MCF 10A (cell line): ENCODE measurements around the gene DOCK9. TPM values are rescaled to one million over a fixed set of nuclear protein-coding genes. Genes with fewer than 3 reads are reported as not detected.

Experiments
- BruUV-seq: library from RNA; stranded (reverse); fragments of 400-500 nt; replicated peaks from 2 replicates; lab custom pipeline; 2021; lab: Mats Ljungman, UMichigan
- CTCF ChIA-PET: fragments of 300-600 bp; sonication (Branson Sonifier 250); formaldehyde crosslinking; extraction: SDS; loops from one replicate; lab custom pipeline; 2021; ENCODE audit warnings: antibody characterized with exemption, inconsistent platforms; lab: Yijun Ruan, JAX
- POLR2A ChIA-PET: fragments of 300-600, 350-650 bp; sonication (Branson Sonifier 250); formaldehyde crosslinking; extraction: SDS; loops from one replicate; lab custom pipeline; 2020; ENCODE audit warnings: antibody characterized with exemption, inconsistent platforms; lab: Yijun Ruan, JAX
- DNase-seq: peaks from one replicate; pipeline ENCODE4 v3.0.0-alpha.2; 2018; ENCODE audit not compliant: unreplicated experiment
- H3K27ac Mint-ChIP-seq: one replicate; pipeline ENCODE4 v1.8.0; 2022; ENCODE audit warnings: mild to moderate bottlenecking, low read depth, mixed read lengths; ENCODE audit not compliant: unreplicated experiment
- H3K27me3 Mint-ChIP-seq: one replicate; pipeline ENCODE4 v1.8.0; 2022; ENCODE audit warnings: mixed read lengths; ENCODE audit not compliant: insufficient read depth, unreplicated experiment
- H3K36me3 Mint-ChIP-seq: one replicate; pipeline ENCODE4 v1.8.0; 2022; ENCODE audit warnings: mild to moderate bottlenecking, moderate library complexity, mixed read lengths; ENCODE audit not compliant: insufficient read depth, unreplicated experiment
- H3K4me1 Mint-ChIP-seq: one replicate; pipeline ENCODE4 v1.8.0; 2022; ENCODE audit warnings: mixed read lengths; ENCODE audit not compliant: insufficient read depth, unreplicated experiment
- H3K4me3 Mint-ChIP-seq: one replicate; pipeline ENCODE4 v1.8.0; 2022; ENCODE audit warnings: mild to moderate bottlenecking, moderate library complexity, mixed read lengths; ENCODE audit not compliant: unreplicated experiment
- H3K9me3 Mint-ChIP-seq: one replicate; pipeline ENCODE4 v1.8.0; 2022; ENCODE audit warnings: mixed read lengths; ENCODE audit not compliant: unreplicated experiment
- intact Hi-C: fragments of 100-400 bp; cut with micrococcal nuclease; formaldehyde crosslinking; loops from 2 replicates; pipeline ENCODE4 v1.14.1; 2022
- total RNA-seq: library from RNA; stranded (reverse); gene quantifications from 2 replicates; pipeline ENCODE4 v1.2.3, GENCODE V29; 2022
- TF ChIP-seq, protein P1 (sequence below): fragments of 200-600 bp; IDR thresholded peaks from one replicate; pipeline ENCODE4 v1.8.0; 2022; ENCODE audit warnings: antibody characterized with exemption, mild to moderate bottlenecking; ENCODE audit not compliant: unreplicated experiment

Gene DOCK9
- total RNA-seq, 1 experiment from 2014 or later, result 77.0 TPM

DNA sequence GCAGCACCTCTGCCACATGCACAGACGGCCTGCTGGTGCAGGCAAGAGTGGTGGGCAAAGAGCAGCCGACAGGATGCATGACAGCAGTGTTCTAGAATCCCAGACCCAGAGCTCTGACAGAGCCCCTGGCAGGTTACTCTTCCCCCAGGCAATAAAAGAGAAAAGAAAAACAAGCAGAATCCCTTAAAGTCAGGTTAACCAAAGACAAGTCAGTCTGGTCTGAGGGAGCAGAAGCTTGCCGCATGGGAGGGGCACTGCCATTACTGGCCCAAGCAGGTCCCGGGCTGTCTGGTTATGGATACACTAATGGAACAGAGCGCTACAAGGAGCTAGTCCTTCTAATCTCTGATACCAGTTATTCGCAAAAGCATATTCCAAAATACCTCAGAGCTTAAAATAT is 36.1 kb upstream of the DOCK9 start:
- Mint-ChIP-seq H3K27me3 (no peaks in the 10 kb centered on the region), H3K4me1 (peaks cover 41% of the 10 kb centered on the region), H3K4me3 (no peak overlapping the region), H3K27ac (no peak overlapping the region), H3K36me3 (no peaks in the 10 kb centered on the region), H3K9me3 (no peaks in the 10 kb centered on the region)
- intact Hi-C loops, result no loop called here
- ChIA-PET CTCF (no interaction called here), POLR2A (interaction anchor here (0.6 kb wide), 2 partner anchors 42 to 199 kb away, joined by 3 read pairs; no protein-coding TSS in a partner anchor)
- TF ChIP-seq, protein P1, sequence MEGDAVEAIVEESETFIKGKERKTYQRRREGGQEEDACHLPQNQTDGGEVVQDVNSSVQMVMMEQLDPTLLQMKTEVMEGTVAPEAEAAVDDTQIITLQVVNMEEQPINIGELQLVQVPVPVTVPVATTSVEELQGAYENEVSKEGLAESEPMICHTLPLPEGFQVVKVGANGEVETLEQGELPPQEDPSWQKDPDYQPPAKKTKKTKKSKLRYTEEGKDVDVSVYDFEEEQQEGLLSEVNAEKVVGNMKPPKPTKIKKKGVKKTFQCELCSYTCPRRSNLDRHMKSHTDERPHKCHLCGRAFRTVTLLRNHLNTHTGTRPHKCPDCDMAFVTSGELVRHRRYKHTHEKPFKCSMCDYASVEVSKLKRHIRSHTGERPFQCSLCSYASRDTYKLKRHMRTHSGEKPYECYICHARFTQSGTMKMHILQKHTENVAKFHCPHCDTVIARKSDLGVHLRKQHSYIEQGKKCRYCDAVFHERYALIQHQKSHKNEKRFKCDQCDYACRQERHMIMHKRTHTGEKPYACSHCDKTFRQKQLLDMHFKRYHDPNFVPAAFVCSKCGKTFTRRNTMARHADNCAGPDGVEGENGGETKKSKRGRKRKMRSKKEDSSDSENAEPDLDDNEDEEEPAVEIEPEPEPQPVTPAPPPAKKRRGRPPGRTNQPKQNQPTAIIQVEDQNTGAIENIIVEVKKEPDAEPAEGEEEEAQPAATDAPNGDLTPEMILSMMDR, result no peak
- no TSS peak for BruUV-seq
- no peak for DNase-seq

DNA sequence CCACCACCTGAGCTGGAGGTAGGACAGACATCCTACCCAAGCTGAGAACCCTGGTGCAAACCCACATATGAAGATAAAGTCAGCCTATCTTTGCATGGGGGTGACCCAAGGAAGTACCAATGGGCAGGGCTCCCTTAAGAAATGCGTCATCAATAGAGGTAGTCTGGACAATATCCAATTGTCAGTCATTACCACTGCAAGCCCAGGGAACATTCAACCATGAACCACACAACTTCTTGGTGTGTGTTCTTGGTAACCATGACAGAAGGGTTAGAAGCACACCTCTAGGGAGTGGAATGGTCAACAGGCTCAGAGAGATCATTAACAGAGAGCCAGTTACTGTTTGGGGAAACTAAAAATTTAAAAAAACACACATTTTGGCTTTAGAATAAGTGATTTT is 34.7 kb upstream of the DOCK9 start:
- Mint-ChIP-seq H3K27ac (no peak overlapping the region), H3K27me3 (no peaks in the 10 kb centered on the region), H3K4me3 (no peak overlapping the region), H3K9me3 (no peaks in the 10 kb centered on the region), H3K4me1 (peaks cover 30% of the 10 kb centered on the region), H3K36me3 (no peaks in the 10 kb centered on the region)
- ChIA-PET POLR2A (interaction anchor here (0.9 kb wide), 1 partner anchor 10 kb away, joined by 3 read pairs; no protein-coding TSS in a partner anchor), CTCF (interaction anchor here (0.7 kb wide), 2 partner anchors 21 to 26 kb away, joined by 3 read pairs; no protein-coding TSS in a partner anchor)
- TF ChIP-seq, protein P1, result no peak
- no TSS peak for BruUV-seq
- no peak for DNase-seq
- intact Hi-C loops, result no loop called here

- DNase-seq, result no peak
- Mint-ChIP-seq H3K36me3 (no peaks in the 10 kb centered on the region), H3K27ac (no peak overlapping the region), H3K4me1 (peaks cover 23% of the 10 kb centered on the region), H3K4me3 (no peak overlapping the region), H3K27me3 (no peaks in the 10 kb centered on the region), H3K9me3 (no peaks in the 10 kb centered on the region)
- ChIA-PET CTCF (interaction anchor here (0.6 to 1.1 kb wide), 2 partner anchors 159 to 256 kb away, joined by 4 to 5 read pairs; no protein-coding TSS in a partner anchor), POLR2A (no interaction called here)
- no TSS peak for BruUV-seq
- intact Hi-C loops, result no loop called here
- TF ChIP-seq, protein P1, result no peak
Measured at GRCh38 chr13:99009987-99010551, 32.2 kb upstream of the DOCK9 start.

DNA sequence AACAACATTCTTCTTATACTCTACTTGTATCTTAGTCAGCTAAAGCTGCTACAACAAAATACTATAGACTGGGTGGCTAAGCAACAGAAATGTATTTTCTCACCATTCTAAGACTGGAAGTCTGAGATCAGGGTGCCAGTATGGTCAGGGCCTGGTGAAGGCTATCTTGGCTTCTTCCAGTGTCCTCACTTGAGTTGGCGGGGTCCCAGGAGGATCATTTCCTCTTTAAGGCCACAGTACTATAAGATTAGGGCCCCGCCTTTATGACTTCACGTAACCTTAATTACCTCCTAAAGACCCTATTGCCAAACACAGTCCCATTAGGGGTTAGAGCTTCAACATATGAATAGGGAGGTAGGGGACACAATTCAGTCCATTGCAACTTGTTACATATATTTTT is 30.7 kb upstream of the DOCK9 start:
- ChIA-PET CTCF (no interaction called here), POLR2A (interaction anchor here (1.1 kb wide), 1 partner anchor 23 kb away, joined by 3 read pairs; no protein-coding TSS in a partner anchor)
- DNase-seq, result no peak
- intact Hi-C loops, result no loop called here
- no peaks in the 10 kb centered on the region for H3K36me3 Mint-ChIP-seq
- H3K4me1 Mint-ChIP-seq, result peaks cover 25% of the 10 kb centered on the region
- H3K9me3 Mint-ChIP-seq, result no peaks in the 10 kb centered on the region
- no TSS peak for BruUV-seq
- H3K27me3 Mint-ChIP-seq, result no peaks in the 10 kb centered on the region
- TF ChIP-seq, protein P1, result no peak
- no peak overlapping the region for H3K4me3 Mint-ChIP-seq
- H3K27ac Mint-ChIP-seq, result no peak overlapping the region
